Right lobe of liver (tissue), 6 donors: ENCODE measurements around the gene HAND1. TPM values are rescaled to one million over a fixed set of nuclear protein-coding genes. Genes with fewer than 3 reads are reported as not detected.

ENCODE experiments used
- ATAC-seq, 4 donors: fragments of 200-7000 bp; cut with Tn5 transposase; one replicate each; pipeline ENCODE4 v1.9.1; 2020; ENCODE audit warnings: mild to moderate bottlenecking in 4 of 4, moderate library complexity in 4 of 4
- DNase-seq, 3 donors: peaks; one replicate each; pipeline ENCODE4 v3.0.0-alpha.2; 2020
- H3K27ac ChIP-seq, 3 donors: fragments of 200-600 bp; one replicate each; pipeline ENCODE4 v1.8.0; 2022
- H3K27me3 ChIP-seq, 2 donors: fragments of 200-600 bp; one replicate each; pipeline ENCODE4 v1.8.0; 2022
- H3K36me3 ChIP-seq, 4 donors: fragments of 200-600 bp; sonication (generic) in 1 of 4; one replicate each; pipeline versions ENCODE4 v1.5.1 to v1.8.0; 2017 to 2022; ENCODE audit warnings: control low read depth in 1 of 4
- H3K4me1 ChIP-seq, 4 donors: fragments of 200-600 bp; sonication (generic) in 1 of 4; one replicate each; pipeline versions ENCODE4 v1.5.1 to v1.8.0; 2017 to 2022; ENCODE audit warnings: control low read depth in 1 of 4
- H3K4me3 ChIP-seq, 3 donors: fragments of 200-600 bp; one replicate each; pipeline ENCODE4 v1.8.0; 2022
- H3K9me3 ChIP-seq, 4 donors: fragments of 200-600 bp; sonication (generic) in 1 of 4; one replicate each; pipeline versions ENCODE4 v1.5.1 to v1.8.0; 2017 to 2022; ENCODE audit warnings: control low read depth in 1 of 4
- CTCF ChIP-seq, 4 donors: fragments of 200-600 bp in 3 of 4; fragments of 450-650 bp in 1 of 4; IDR thresholded peaks; one replicate each; pipeline versions ENCODE4 v1.5.1 to v1.8.0; 2016 to 2022; ENCODE audit warnings: antibody characterized with exemption in 4 of 4, mild to moderate bottlenecking in 2 of 4
- POLR2A ChIP-seq: fragments of 450-650 bp; IDR thresholded peaks from one replicate; pipeline ENCODE4 v1.6.1; 2017; ENCODE audit warnings: antibody characterized with exemption, mild to moderate bottlenecking
- WGBS: methylation state at CpG from one replicate; pipeline ENCODE4 v1.1.6; 2018; ENCODE audit warnings: low coverage, low lambda C conversion rate; ENCODE audit not compliant: insufficient coverage; ENCODE audit errors: missing lambda C conversion rate; 5-methylcytosine and 5-hydroxymethylcytosine counted together
- intact Hi-C, 2 donors: fragments of 100-400 bp; cut with DNase I; formaldehyde crosslinking; loops; one replicate each; pipeline versions ENCODE4 v1.11.2 to v1.14.1; 2022
- total RNA-seq, 6 experiments: library from RNA; depleted of rRNA in 2 of 6; stranded (reverse); fragments of >200 nt in 2 of 6; fragmentation: NEBNext Ultra II Directional in 3 of 6; extraction: Animal tissue kit (Norgen Biotek cat#: 25700) in 3 of 6; gene quantifications; one replicate each; pipeline versions ENCODE4 v1.1.0 to v1.2.4, GENCODE V29; 2016 to 2023
- donor health status: DM: no; HTN: yes; CAD: no.
- donor health status: DM: no; HTN: no; CAD: no.
- donor health status: DM: no; HTN: no; CAD: no.
- donor health status: DM: no; HTN: yes; CAD: no.
- donor health status: DM: no; HTN: yes; CAD: no.

Gene HAND1
- total RNA-seq, 6 experiments from 2014 or later: not detected

GRCh38 chr5:154511984-154512383 lies 34.0 kb upstream of the HAND1 start:
- WGBS: 27% methylated on average over 1 of the region's 2 CpGs
- Histone ChIP-seq H3K9me3 (no peaks in the 10 kb centered on the region), H3K4me1 (no peaks in the 10 kb centered on the region), H3K27ac (no peak overlapping the region), H3K36me3 (no peaks in the 10 kb centered on the region), H3K4me3 (no peak overlapping the region), H3K27me3 (no peaks in the 10 kb centered on the region)
- intact Hi-C loops: no loop called here
- DNase-seq: no peak
- ATAC-seq: no peak
- TF ChIP-seq POLR2A: no peak
- TF ChIP-seq CTCF (IDR thresholded peaks at IDR 0.05): no peak

GRCh38 chr5:154509784-154510555 lies 31.9 kb upstream of the HAND1 start:
- TF ChIP-seq POLR2A (no peak), CTCF (IDR thresholded peaks at IDR 0.05) (no peak)
- 47% methylated on average over 5 of the region's 5 CpGs for WGBS
- H3K36me3 ChIP-seq: no peaks in the 10 kb centered on the region
- H3K4me1 ChIP-seq: no peaks in the 10 kb centered on the region
- H3K27me3 ChIP-seq: no peaks in the 10 kb centered on the region
- DNase-seq (no peak), ATAC-seq (no peak)
- H3K27ac ChIP-seq: no peak overlapping the region
- intact Hi-C loops: no loop called here
- no peaks in the 10 kb centered on the region for H3K9me3 ChIP-seq
- no peak overlapping the region for H3K4me3 ChIP-seq

- DNase-seq: no peak
- H3K4me3 ChIP-seq: no peak overlapping the region
- no peaks in the 10 kb centered on the region for H3K36me3 ChIP-seq
- TF ChIP-seq CTCF (IDR thresholded peaks at IDR 0.05) (no peak), POLR2A (no peak)
- no peaks in the 10 kb centered on the region for H3K4me1 ChIP-seq
- WGBS: 100% methylated on average over 1 of the region's 2 CpGs
- intact Hi-C loops: no loop called here
- no peak overlapping the region for H3K27ac ChIP-seq
- no peaks in the 10 kb centered on the region for H3K9me3 ChIP-seq
- no peaks in the 10 kb centered on the region for H3K27me3 ChIP-seq
- no peak for ATAC-seq
Observed at GRCh38 chr5:154508114-154508513, 30.1 kb upstream of the HAND1 start.

GRCh38 chr5:154506716-154507080 lies 28.7 kb upstream of the HAND1 start:
- DNase-seq: no peak
- Histone ChIP-seq H3K27me3 (no peaks in the 10 kb centered on the region), H3K9me3 (no peaks in the 10 kb centered on the region), H3K4me1 (no peaks in the 10 kb centered on the region), H3K4me3 (no peak overlapping the region), H3K36me3 (no peaks in the 10 kb centered on the region), H3K27ac (no peak overlapping the region)
- ATAC-seq: no peak
- intact Hi-C loops: no loop called here
- no peak for TF ChIP-seq CTCF (IDR thresholded peaks at IDR 0.05)
- TF ChIP-seq POLR2A: no peak
- 89% methylated on average over 7 of the region's 11 CpGs for WGBS
